K562 (cell line): ENCODE results near the gene CAMK2G. TPM values are rescaled to one million over a fixed set of nuclear protein-coding genes. Genes with fewer than 3 reads are reported as not detected.

Source experiments
- BCL6 ChIP-seq: fragments of 250-450 bp; sonication (Bioruptor Pico); IDR thresholded peaks from 2 replicates; pipeline ENCODE4 v1.4.0; 2020
- BRD9 ChIP-seq: fragments of 450-650 bp; IDR thresholded peaks from 2 replicates; pipeline ENCODE4 v1.6.1; 2018; ENCODE audit warnings: low read depth; ENCODE audit not compliant: partially characterized antibody
- E2F3 ChIP-seq: fragments of 250-450 bp; sonication (Bioruptor Pico); IDR thresholded peaks from 2 replicates; pipeline ENCODE4 v1.4.0; 2020; ENCODE audit warnings: mild to moderate bottlenecking
- FOXK2 ChIP-seq, 2 experiments: fragments of 450-650 bp; IDR thresholded peaks in 1 of 2; conservative IDR thresholded peaks in 1 of 2; 2 replicates each; pipeline ENCODE4 v1.6.1; 2016; ENCODE audit warnings: low read depth in 2 of 2, mild to moderate bottlenecking in 1 of 2
- GATAD2A ChIP-seq: fragments of 450-650 bp; IDR thresholded peaks from 2 replicates; pipeline ENCODE4 v1.6.1; 2017
- HDGF ChIP-seq: fragments of 450-650 bp; IDR thresholded peaks from 2 replicates; pipeline ENCODE4 v1.6.1; 2016
- HNRNPK ChIP-seq: fragments of 200-400 bp; formaldehyde crosslinking; IDR thresholded peaks from one replicate; pipeline ENCODE4 v1.6.1; 2018; ENCODE audit warnings: mild to moderate bottlenecking, low read depth, low read length; ENCODE audit not compliant: poor library complexity, severe bottlenecking
- ZNF431 ChIP-seq: sonication (generic); formaldehyde crosslinking; IDR thresholded peaks from 2 replicates; pipeline ENCODE4 v1.8.0; 2022; ENCODE audit warnings: mild to moderate bottlenecking, missing genetic modification reagents
- ZNF583 ChIP-seq: fragments of 250-450 bp; sonication (Bioruptor Pico); IDR thresholded peaks from 2 replicates; pipeline ENCODE4 v1.4.0; 2020
- polyA plus RNA-seq, 8 experiments: library from polyadenylated mRNA; depleted of rRNA in 4 of 8; stranded (reverse) in 5 of 8; unstranded in 3 of 8; fragments of >200 nt; fragmentation: Nextera tagmentation in 2 of 8; fragmentation: Illumina TruSeq in 1 of 8; extraction: Ambion mirVana in 2 of 8; extraction: Trizol in 1 of 8; gene quantifications; 2 replicates each; pipeline versions ENCODE4 v1.2.1 to v1.2.3, GENCODE V29; 2011 to 2014; ENCODE audit warnings: inconsistent platforms in 1 of 8, missing spikeins in 1 of 8
- total RNA-seq, 7 experiments: library from RNA; depleted of rRNA in 6 of 7; stranded (reverse); fragments of >200 nt in 6 of 7; fragmentation: Illumina TruSeq in 2 of 7; extraction: Trizol in 2 of 7; gene quantifications; 2 replicates each; pipeline versions ENCODE4 v1.2.1 to v1.2.3, GENCODE V29; 2011 to 2021; ENCODE audit warnings: low replicate concordance in 1 of 7
- TF ChIP-seq, protein P1 (sequence below): sonication (generic); formaldehyde crosslinking; IDR thresholded peaks from 2 replicates; pipeline ENCODE4 v1.4.0; 2020; ENCODE audit warnings: mild to moderate bottlenecking, missing genetic modification reagents
- TF ChIP-seq, protein P2 (sequence below): fragments of 200-800 bp; sonication (Bioruptor generic); IDR thresholded peaks from 2 replicates; pipeline ENCODE4 v1.6.1; 2017; ENCODE audit warnings: missing genetic modification characterization, missing compliant biosample characterization
- TF ChIP-seq, protein P3 (sequence below), 2 experiments: fragments of 450-650 bp; conservative IDR thresholded peaks; 2 replicates each; pipeline ENCODE4 v1.6.1; 2017; ENCODE audit warnings: mild to moderate bottlenecking in 2 of 2, moderate library complexity in 2 of 2
- TF ChIP-seq, protein P4 (sequence below): fragments of 250-450 bp; sonication (Bioruptor Pico); IDR thresholded peaks from 2 replicates; pipeline ENCODE4 v1.9.0; 2021; ENCODE audit warnings: mild to moderate bottlenecking, inconsistent platforms
- TF ChIP-seq, protein P5 (sequence below): fragments of 450-650 bp; conservative IDR thresholded peaks from 2 replicates; pipeline ENCODE4 v1.6.1; 2016; ENCODE audit warnings: missing genetic modification characterization, low read depth, mild to moderate bottlenecking, missing compliant biosample characterization, moderate library complexity
- TF ChIP-seq, protein P6 (sequence below): fragments of 450-650 bp; formaldehyde crosslinking; IDR thresholded peaks from 2 replicates; pipeline ENCODE4 v1.4.0; 2022; ENCODE audit warnings: missing genetic modification characterization
- TF ChIP-seq, protein P7 (sequence below): fragments of 250-450 bp; sonication (Bioruptor Pico); IDR thresholded peaks from 2 replicates; pipeline ENCODE4 v1.8.0; 2021; ENCODE audit warnings: moderate library complexity, mild to moderate bottlenecking, inconsistent platforms

CAMK2G gene
- total and polyA plus RNA-seq, 9 of the 15 experiments (the other 6 are each of a cell fraction or from before 2014, with no cell fraction given): 9.0 to 37.9 (median 32.6) TPM

DNA sequence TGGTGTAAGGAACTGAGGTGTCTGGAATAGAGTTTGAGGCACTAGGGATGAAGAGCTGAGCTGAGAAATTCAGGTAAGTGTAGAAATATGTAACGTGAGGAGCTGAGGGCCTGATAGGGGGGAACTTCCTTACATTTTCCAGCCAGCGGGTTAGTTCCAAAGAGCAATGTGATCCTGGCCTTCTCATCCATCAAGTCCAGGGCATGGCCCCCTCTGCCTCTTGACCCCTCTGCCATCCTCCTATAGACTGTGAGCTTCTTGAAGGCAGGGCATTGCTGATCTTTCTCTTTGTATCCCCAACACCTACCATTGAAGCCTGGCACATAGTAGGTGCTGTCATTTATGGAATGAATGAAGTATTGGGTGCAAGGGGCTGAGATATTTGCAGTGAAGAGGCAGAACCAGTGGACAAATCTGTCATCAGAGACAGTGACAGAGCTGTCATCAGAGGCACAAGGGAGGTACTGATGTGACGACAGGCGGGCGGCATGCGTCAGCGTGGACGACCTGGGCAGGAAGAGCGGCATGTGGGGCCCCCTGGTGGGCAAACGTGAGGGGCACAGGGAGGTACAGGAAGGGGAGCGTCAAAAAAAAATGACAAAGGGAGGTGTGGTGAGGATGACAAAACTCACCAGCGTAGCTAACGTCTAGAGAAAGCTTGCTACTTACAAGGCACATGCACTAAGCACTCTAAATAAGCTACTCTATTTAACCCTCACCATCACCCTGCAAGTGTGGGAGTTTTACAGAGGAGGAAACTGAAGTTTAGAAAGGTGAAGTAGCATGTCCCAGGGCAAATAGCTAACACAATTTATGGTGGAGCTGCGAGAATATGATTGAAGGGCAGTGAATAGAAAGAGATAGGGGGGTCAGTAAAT lies 5.2 kb upstream of the CAMK2G start (continued):
- TF ChIP-seq, protein P1, sequence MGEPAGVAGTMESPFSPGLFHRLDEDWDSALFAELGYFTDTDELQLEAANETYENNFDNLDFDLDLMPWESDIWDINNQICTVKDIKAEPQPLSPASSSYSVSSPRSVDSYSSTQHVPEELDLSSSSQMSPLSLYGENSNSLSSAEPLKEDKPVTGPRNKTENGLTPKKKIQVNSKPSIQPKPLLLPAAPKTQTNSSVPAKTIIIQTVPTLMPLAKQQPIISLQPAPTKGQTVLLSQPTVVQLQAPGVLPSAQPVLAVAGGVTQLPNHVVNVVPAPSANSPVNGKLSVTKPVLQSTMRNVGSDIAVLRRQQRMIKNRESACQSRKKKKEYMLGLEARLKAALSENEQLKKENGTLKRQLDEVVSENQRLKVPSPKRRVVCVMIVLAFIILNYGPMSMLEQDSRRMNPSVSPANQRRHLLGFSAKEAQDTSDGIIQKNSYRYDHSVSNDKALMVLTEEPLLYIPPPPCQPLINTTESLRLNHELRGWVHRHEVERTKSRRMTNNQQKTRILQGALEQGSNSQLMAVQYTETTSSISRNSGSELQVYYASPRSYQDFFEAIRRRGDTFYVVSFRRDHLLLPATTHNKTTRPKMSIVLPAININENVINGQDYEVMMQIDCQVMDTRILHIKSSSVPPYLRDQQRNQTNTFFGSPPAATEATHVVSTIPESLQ (CRISPR knock-in tag): no peak
- TF ChIP-seq, protein P2, sequence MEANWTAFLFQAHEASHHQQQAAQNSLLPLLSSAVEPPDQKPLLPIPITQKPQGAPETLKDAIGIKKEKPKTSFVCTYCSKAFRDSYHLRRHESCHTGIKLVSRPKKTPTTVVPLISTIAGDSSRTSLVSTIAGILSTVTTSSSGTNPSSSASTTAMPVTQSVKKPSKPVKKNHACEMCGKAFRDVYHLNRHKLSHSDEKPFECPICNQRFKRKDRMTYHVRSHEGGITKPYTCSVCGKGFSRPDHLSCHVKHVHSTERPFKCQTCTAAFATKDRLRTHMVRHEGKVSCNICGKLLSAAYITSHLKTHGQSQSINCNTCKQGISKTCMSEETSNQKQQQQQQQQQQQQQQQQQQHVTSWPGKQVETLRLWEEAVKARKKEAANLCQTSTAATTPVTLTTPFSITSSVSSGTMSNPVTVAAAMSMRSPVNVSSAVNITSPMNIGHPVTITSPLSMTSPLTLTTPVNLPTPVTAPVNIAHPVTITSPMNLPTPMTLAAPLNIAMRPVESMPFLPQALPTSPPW (CRISPR knock-in tag): peak; percentile 74
- TF ChIP-seq, protein P3, sequence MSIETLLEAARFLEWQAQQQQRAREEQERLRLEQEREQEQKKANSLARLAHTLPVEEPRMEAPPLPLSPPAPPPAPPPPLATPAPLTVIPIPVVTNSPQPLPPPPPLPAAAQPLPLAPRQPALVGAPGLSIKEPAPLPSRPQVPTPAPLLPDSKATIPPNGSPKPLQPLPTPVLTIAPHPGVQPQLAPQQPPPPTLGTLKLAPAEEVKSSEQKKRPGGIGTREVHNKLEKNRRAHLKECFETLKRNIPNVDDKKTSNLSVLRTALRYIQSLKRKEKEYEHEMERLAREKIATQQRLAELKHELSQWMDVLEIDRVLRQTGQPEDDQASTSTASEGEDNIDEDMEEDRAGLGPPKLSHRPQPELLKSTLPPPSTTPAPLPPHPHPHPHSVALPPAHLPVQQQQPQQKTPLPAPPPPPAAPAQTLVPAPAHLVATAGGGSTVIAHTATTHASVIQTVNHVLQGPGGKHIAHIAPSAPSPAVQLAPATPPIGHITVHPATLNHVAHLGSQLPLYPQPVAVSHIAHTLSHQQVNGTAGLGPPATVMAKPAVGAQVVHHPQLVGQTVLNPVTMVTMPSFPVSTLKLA (conservative IDR thresholded peaks at IDR 0.05): peak; percentile 94 to 97
- no peak for TF ChIP-seq BCL6
- peak; percentile 74 to 81; a peak in 3 of 4 replicates for TF ChIP-seq FOXK2 (conservative IDR thresholded peaks at IDR 0.05 in 1 of 2, IDR thresholded peaks at IDR 0.05 in 1 of 2; ENCODE audit: low read depth in 2 of 2)
- TF ChIP-seq, protein P4, sequence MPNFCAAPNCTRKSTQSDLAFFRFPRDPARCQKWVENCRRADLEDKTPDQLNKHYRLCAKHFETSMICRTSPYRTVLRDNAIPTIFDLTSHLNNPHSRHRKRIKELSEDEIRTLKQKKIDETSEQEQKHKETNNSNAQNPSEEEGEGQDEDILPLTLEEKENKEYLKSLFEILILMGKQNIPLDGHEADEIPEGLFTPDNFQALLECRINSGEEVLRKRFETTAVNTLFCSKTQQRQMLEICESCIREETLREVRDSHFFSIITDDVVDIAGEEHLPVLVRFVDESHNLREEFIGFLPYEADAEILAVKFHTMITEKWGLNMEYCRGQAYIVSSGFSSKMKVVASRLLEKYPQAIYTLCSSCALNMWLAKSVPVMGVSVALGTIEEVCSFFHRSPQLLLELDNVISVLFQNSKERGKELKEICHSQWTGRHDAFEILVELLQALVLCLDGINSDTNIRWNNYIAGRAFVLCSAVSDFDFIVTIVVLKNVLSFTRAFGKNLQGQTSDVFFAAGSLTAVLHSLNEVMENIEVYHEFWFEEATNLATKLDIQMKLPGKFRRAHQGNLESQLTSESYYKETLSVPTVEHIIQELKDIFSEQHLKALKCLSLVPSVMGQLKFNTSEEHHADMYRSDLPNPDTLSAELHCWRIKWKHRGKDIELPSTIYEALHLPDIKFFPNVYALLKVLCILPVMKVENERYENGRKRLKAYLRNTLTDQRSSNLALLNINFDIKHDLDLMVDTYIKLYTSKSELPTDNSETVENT (CRISPR knock-in tag): 0 out of 2 replicates have a peak, but pooled peaks have one; percentile 8
- TF ChIP-seq, protein P5, sequence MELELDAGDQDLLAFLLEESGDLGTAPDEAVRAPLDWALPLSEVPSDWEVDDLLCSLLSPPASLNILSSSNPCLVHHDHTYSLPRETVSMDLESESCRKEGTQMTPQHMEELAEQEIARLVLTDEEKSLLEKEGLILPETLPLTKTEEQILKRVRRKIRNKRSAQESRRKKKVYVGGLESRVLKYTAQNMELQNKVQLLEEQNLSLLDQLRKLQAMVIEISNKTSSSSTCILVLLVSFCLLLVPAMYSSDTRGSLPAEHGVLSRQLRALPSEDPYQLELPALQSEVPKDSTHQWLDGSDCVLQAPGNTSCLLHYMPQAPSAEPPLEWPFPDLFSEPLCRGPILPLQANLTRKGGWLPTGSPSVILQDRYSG: no peak
- TF ChIP-seq GATAD2A: no peak
- TF ChIP-seq, protein P6, sequence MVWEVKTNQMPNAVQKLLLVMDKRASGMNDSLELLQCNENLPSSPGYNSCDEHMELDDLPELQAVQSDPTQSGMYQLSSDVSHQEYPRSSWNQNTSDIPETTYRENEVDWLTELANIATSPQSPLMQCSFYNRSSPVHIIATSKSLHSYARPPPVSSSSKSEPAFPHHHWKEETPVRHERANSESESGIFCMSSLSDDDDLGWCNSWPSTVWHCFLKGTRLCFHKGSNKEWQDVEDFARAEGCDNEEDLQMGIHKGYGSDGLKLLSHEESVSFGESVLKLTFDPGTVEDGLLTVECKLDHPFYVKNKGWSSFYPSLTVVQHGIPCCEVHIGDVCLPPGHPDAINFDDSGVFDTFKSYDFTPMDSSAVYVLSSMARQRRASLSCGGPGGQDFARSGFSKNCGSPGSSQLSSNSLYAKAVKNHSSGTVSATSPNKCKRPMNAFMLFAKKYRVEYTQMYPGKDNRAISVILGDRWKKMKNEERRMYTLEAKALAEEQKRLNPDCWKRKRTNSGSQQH: peak; percentile 66; the same call in 1 of the 2 replicates
- TF ChIP-seq ZNF431 (CRISPR knock-in tag): no peak
- no peak for TF ChIP-seq HNRNPK
- TF ChIP-seq, protein P7, sequence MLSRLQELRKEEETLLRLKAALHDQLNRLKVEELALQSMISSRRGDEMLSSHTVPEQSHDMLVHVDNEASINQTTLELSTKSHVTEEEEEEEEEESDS (CRISPR knock-in tag): no peak
- no peak for TF ChIP-seq ZNF583 (CRISPR knock-in tag)
- TF ChIP-seq HDGF: peak; percentile 90; the same call in 1 of the 2 replicates
- no peak for TF ChIP-seq BRD9
- TF ChIP-seq E2F3 (CRISPR knock-in tag): no peak
